Stimulated activated CD4-positive, alpha-beta T cell treated with anti-CD3 and anti-CD28 coated beads, Interleukin-4, amount 100 ng/mL, for 1 hour (primary cell): ENCODE data around the gene ADARB1.

ENCODE experiments used
- DNase-seq: peaks from one replicate; pipeline ENCODE4 v3.0.0-alpha.2; 2020

Gene ADARB1

DNA sequence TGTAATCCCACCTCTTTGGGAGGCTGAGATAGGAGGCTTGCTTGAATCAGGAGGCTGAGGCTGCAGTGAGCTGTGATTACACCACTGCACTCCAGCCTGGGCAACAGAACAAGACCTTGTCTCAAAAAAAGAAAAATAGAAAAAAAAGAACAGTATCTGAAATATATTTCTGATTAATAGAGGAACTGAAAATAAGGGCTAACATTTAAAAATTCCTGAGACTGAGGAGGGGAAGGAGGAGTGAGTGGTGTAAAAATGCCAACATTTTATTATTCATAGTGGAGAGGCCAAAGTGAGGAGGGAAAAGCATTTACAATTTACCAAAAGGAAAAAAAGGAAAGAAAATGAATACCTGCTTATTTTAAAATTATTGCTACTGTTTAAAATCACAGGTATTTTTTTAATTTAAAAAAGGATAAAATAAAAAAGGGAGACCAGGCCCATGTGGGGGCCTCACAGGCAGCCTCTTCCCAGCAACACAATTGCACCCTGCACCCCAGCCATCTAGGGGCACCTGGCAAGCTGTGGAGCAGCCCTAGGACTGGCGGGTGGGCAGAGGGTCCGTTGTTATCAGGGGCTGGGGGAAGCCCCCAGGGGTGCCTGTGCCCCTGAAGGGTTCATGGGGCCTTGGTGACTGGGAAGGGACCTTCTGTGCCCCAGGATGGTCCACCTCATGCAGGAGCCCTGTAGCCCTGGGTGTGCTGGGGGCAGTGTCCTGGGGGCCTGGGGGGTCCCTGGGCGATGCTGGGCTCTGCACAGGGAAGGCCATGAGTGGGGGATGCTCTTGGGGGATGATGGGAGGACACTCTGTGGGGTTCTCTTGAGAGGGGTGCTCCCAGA lies 34.8 kb upstream of the ADARB1 start:
- DNase-seq, result no peak

DNA sequence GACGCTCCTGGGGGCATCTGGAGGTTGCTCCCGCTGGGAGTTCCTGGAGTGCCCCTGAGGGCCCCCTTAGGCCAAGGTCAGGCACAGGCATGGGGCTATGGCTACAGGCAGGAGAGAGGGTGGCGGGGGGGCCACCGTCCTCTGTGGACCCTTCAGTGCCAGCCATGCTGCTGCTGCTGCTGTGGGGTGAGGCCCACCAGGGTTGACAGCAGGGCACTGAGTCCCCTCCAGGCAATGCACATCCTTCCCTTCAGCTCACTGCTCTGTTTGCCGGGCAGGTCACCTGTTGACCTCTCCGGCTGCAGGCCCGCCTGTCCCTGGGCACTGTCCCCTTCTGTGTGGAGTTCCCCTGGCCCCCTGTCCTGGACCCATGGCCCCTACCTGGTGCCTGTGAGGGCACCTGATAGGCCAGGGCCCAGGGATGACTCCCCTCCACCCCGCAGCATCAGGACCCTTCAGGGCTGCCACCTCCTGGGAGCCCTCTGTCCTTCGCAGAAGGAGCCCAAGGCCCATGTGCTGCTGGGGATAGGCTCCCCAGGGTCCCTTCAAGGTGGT lies 34.1 kb upstream of the ADARB1 start:
- no peak for DNase-seq

DNA sequence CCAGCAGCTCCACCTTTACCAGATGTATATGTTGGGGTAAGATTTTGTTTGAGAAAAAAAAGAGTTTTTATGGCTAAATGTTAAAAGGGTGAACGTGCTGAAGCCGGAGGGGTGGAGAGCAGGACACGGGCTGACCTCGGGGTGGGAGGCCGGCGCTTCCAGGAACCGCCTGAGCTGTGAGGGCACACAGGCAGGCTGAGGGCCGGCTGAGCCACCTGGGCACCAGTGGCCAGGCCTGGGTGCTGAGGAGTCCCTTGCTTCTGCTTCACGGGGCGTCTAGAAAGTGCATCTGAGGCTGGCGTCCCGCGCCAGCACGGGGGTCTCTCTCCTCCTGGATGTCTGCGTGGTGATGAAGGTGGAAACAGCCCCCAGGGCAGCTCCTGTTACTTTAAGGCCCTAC lies 33.6 kb upstream of the ADARB1 start:
- DNase-seq, result no peak

DNA sequence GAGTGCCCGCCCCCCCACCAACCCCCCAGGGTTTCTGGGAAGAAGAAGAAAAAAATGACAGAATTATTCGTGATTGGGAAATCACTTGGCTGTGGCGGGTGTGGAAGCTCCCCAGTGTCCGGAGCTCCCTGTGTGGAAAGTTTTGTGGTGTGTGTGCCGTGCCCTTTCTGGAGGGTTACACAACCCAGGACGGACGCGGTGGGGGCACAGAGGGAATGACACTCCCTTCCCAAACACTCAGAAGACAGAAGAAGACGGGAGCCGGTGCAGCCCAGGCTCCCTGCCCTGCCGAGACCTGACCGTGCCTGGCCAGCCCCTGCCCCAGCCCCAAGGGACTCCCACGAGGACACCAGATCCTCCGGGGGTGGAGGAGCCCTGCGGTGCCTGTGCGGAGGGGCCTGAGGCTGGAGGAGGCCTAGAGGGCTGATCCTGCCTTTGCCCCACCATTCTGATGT lies 33.0 kb upstream of the ADARB1 start:
- no peak for DNase-seq

DNA sequence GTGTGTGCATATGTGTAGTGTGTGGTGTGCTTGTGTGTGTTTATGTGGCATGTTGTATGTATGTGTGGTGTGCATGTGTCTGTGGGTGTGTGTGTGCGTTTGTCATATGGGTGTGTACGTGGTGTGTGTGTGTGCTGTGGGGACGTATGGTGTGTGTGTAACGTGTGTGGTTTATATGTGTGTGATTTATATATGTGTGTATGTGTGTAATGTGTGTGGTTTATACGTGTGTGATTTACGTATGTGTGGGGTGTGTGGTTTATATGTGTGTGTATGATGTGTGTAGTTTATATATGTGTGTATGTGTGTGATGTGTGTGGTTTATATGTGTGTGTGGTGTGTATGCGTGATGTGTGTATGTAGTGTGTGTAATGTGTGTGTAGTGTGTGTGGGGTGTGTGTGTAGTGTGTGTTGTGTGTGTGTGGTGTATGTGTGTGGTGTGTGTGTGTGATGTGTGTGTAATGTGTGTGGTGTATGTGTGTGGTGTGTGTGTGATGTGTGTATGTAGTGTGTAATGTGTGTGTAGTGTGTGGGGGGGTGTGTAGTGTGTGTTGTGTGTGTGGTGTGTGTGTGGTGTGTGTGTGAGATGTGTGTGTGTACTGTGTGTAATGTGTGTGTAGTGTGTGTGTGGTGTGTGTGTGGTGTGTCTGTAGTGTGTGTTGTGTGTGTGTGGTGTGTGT lies 32.3 kb upstream of the ADARB1 start:
- DNase-seq, result no peak

DNA sequence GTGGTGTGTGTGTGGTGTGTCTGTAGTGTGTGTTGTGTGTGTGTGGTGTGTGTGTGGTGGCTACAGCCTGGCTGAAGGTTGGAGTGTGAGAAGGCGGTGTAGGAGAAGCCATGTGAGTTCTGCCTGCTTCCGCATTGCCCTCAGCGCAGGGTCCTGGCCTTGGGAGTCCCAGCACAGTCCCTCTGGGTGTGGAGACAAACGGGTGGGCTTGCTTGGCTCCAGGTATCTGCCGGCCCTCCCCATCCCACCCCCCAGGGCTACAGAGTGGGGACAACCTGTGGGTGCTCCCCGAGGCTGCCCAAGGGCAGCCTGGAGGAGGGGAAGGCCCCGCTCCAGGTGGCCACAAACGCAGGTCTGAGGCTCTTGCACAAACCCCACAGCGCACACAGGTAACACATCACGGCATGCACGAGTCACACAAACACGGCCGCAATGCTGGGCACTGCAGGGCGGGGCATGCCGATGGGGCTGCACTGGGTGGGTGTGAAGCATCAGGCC lies 31.7 kb upstream of the ADARB1 start:
- DNase-seq, result no peak

DNA sequence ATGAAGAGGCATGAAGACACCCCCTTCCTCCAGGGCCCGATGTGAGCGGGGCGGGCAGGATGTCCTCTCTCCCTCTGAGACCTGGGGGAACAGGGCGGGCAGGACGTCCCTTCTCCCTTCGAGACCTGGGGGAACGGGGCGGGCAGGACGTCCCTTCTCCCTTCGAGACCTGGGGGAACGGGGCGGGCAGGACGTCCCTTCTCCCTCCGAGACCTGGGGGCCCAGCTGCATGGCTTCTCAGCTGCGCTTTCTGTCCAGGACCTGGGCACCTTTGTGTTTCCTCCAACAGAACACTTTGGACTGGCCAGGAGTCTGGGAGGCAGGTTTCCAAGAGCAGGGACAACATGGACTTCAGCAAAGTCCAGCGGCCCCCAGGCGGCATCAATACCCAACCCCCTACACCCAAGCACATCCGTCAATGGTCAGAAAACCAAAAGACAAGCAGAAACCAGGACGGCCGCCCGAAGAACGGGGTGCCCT lies 30.8 kb upstream of the ADARB1 start:
- no peak for DNase-seq

DNA sequence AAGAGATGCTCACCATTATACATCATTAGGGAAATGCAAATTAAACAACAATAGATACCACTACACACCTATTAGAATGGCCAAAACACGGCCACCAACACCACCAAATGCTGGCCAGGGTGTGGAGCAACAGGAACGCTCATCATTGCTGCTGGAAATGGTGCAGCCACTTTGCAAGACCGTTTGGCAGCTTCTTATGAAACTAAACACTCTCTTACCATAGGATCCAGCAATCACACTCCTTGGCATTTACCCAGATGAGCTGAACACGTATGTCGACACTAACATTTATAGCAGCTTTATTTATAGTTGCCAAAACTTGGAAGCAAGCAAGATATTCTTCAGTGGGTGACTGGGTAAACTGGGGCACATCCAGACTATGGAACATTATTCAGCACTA lies 28.9 kb upstream of the ADARB1 start:
- DNase-seq, result no peak

DNA sequence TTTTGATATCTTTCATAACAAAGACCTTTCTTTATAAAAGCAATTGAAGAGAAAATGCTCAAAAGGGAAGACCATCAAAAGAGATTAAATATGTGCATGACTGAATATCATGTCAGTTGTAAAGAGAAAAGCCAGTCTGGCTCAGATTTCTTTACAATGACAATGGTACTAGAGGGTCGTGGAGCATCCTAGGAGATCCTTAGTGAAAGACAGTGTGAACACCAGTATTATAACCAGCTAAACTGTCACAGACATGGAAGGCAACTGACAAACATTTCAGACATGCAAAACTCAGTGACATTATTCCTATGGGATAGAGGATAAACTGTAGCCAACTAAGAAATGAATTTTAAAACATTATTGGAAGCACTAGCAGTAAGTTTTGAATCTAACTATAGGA lies 27.1 kb upstream of the ADARB1 start:
- no peak for DNase-seq

DNA sequence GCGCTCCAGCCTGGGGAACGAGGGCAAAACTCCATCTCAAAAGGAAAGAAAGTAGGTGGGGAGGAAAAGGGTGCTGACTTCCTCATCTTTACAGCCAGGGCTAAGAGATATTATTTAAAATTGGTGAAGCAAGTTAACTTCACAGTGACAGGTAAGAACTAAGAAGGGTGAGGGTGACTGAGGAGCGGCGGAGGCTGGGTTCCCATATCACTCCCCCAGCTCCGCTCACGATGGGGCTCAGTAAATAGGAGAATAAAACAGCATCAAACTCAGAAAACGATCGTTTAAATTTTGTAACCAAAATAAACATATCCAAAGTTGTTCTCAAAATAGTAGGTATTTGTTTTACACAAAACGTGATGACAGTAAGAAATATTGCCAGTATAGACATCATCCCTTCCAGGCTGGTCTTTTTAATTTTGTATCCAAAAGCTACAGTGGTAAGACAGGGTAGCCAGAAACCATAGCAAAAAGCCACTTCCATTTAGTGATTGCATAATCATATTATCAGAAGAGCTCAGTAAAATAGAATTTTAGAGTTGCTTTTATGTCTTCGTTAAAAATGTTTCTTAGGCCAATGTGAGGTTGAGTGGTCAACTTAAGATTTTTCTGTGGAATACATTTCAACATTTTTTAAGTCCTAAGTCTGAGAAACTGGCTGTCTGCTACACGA lies 26.2 kb upstream of the ADARB1 start:
- DNase-seq, result no peak

DNA sequence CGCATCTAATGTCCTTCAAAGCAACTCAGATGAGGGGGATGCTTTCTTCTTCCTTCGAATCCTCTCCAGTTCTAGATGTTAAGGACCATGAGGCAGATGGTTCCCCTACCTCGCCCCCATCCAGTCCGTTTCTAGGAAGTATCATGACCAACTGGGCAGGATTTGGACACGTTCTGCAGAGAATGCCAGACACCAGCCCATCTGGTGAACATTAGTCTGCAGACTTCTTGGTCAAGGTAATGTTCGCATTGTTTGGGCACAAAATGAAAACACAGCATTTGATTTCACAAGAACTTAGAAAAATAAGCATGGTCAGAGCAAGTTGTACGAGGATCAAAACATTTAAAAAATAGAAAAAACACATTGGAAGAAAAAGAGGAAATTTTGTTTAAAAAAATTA lies 25.4 kb upstream of the ADARB1 start:
- no peak for DNase-seq

DNA sequence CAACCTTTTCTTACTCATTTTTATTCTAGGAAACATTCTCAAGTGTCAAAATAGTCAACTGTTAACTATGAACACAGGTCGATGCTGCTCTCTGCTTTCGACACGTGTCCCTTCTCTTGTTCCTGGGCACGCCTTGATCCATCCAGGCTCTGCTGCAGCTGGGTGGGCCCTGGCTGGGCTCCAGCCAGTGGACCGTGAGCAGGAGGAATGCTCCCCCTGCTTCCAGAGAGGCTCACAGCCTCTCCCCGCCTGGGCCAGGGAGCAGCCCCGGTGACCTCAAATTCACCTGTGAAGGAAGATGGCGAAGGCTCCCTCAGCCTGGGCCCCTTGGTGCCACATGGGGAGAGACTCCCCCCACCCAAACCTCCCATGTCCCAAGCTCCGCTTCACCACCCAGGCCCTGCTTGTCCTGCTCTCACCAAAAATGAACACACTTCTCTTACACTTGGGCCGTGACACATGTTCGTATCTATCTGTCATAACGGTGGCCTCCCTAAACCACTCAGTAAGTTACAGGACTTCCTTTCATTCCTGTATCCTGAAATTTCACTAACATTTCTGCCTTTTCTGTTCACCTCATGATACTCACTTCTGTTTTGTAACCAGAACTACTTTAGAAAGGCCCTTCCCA lies 24.6 kb upstream of the ADARB1 start:
- no peak for DNase-seq

DNA sequence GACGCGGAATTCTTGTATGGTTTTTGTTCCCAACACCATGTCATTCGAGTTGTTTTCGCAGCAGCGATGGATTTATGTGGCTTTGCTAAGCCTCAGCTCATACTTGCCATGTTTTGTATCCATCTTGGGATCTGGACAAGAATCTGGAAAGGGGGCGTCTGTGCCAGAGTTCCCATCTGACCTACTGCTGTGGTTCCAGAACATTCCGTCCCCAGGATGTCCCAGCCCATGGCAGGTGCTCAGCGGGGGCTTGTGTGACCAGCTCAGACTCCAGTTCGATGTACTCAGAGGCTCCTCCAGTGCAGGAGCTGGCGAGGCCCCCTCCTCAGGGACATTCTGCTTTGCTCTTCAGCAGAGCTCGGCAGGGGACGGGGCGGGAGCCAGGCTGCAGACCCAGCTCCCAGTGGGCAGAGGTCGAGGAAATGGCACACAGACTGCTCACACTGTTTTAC lies 24.0 kb upstream of the ADARB1 start:
- DNase-seq, result no peak

DNA sequence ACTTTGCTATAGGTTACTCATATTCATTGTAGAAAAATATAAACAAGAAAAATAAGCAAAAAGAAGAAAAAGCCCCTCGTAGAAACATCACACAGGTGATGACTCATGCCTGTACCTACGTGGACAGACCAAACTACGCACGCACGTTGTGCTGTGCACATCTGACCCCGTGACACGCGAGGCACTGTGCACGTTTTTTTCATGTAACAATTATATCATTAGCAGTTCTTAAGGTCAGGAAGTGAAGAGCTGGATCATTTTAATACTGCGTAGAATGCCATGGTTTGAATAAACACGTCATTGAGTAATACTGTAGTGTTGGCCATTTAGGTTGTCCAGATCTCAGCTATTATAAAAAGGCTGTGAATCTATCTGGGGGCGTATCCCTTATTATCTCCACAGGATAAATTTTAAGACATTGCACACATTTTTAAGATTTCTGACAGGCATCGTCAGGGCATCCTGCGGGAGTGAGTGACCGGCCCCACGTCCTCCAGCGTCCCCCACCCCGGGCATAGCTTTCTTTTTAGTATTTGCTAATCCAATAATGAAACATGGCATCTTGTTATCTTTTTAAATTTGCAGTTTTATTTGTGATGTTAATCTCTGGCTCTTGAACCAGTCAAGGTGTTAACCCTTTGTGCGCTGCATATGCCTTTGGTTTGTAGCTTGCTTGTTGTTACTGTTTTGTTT lies 23.4 kb upstream of the ADARB1 start:
- DNase-seq, result no peak

DNA sequence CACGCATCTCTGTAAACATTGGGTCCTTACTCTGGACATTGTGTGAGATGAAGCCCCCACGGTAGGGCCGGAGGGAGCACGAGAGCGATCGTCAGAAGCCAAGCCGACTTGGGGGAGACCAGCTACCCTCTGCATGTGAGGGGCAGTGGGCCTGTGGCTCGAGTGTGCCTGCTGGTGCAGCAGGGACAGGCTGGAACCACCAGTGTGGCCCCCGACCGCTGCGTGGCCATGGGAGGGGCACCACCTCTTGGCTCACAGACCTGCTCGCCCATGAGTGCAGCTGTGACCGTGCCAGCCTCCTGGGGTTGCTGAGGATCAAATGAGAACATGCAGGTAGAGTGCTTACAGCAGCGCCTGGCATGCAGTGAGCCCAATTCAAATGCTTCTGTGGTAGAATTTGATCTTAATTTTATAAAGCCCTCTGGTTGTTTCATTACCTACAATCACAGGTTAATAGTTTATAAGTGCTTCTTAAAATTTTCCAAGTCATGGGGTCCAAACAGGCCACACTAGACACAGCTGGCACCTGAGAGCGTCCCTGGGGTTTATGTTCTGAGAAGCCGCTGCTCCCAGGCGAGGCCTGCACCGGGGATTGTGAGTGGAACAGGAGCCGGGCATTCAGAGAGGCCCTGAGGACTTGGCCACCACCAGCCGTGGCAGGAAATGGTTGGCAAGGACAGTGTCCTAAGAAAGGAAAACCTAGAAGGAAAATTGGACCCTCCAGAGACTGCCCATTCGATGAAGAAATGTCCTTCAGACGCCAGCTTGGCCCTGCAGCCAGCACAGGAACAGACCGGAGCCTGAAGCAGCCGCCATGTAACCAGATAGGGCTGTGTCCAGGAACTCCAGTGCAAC lies 22.6 kb upstream of the ADARB1 start:
- no peak for DNase-seq

DNA sequence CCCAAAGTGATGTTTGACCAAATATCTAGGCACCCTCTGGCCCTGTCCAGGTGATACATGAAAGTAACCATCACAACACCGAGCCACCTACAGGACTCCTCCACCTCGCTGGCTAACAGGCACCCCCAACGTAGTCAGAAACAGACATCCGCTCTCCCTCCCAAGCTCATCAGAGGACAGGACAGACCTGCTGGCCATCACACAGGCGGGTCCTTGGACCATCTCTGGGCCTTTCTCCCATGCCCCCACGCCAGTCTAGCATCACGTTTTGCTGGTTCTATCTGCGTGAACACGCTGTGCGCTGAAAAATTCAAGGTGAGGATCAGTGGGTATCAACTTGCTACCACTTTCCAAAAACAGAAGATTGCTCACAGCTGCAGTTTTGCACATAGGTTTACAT lies 21.4 kb upstream of the ADARB1 start:
- no peak for DNase-seq

DNA sequence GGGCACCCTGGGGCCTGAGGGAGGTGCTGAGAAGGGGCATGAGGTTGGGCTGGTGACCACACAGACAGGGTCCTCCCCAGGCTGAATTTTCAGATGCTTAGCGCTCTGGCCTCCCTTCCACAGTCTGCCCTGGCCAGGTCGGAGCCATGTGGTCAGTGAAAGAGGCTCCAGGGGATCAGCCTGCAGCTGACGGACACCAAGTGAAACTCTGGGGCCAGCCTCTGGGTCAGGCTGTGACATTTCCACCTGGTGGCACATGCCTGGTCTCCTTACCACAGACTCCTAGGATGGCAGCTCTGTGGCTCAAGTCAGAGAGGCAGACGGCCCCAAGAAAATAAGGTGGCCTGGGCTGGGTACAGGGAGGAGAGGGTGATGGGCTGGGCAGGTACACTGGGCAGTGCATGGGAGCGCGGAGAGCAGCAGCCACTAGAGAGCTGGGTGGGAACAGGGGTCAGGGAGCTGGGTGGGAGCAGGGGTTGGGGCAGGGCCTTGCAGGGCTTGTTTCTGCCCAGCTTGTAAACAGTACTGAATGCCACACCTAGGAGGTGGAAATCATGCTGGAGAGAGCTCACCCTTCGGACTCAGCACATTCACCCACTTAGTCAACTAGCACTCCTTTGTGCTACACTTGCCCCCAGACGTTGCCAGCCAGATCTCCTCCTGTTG lies 20.7 kb upstream of the ADARB1 start:
- DNase-seq, result no peak

DNA sequence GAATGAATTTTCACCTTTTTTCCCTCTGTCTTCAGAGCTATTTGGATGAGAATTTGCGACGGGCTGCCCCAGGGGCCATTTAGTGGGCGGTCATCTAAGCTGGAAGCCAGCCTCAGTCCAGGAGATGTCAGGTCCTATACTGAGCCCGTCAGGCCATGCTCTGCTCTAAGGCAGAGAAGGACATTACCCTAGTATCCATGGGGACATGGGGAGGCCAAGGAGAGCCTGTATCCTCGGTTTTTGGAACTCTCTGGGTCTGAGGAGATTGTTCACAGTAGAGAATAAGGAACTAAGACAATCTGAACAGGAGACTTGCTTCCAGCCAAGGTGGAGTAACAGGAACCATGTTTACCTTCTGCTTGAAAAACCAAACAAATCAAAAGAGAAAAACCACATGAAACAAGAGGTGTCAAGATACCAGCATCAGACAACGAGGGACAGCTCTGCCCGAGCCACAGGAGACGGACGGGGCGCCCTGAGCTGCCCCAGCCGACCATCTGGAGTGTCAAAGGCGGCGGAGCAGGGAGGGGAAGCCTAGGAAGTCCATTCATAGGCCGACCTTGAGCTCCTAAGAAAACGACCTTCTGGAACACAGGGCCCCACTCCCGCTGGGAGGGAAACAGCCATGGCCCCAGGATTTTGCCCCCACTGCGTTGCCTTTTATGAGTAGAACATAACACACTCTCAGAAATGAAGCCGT lies 20.0 kb upstream of the ADARB1 start:
- DNase-seq, result no peak

DNA sequence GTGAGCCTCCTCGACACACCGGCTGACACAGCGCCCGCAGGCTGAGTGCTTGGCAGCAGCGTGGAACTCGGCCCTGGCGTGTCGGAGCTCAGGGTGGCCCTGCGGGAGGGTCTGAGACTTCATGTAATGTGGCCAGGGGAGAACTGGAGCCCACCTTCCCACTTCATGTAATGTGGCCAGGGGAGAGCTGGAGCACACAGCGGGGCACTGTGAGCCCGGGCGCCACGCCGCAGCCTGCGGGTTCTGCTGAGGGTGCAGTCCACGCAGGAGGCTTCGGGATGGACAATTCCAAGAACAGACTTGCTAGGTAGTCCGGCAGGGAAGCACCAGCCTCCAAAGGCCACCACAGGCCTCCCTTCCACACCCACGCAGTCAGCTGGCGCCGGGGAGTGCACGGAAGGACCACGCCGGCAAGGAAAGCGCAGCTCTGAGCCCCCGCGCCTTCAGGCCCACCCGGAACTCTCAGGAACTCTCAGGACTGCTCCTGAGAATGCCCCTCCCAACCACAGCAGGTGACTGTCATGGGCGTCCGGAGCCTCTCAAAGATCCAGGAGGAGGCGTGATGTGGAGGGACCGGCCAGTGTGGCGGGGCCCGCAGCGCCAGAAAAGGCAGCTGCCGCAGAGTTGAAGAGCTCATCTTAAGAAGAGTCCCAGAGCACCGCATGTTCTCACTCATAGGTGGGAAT lies 19.3 kb upstream of the ADARB1 start:
- no peak for DNase-seq
